SU-DHL-6 (cell line): ENCODE data around the gene CENPS.

ENCODE experiments used
- EZH2phosphoT487 ChIP-seq: fragments of 200-600 bp; sonication (generic), shearing (Covaris generic); conservative IDR thresholded peaks from 2 replicates; pipeline ENCODE4 v1.6.1; 2018; ENCODE audit warnings: mild to moderate bottlenecking, antibody characterized with exemption, low read length, moderate library complexity, mixed read lengths
- TF ChIP-seq, protein P1 (sequence below): fragments of 200-600 bp; sonication (generic); IDR thresholded peaks from one replicate; pipeline ENCODE4 v1.5.1; 2017; ENCODE audit warnings: antibody characterized with exemption, mild to moderate bottlenecking, low read length, moderate library complexity; ENCODE audit not compliant: insufficient read depth, poor library complexity, severe bottlenecking

- TF ChIP-seq, protein P1, sequence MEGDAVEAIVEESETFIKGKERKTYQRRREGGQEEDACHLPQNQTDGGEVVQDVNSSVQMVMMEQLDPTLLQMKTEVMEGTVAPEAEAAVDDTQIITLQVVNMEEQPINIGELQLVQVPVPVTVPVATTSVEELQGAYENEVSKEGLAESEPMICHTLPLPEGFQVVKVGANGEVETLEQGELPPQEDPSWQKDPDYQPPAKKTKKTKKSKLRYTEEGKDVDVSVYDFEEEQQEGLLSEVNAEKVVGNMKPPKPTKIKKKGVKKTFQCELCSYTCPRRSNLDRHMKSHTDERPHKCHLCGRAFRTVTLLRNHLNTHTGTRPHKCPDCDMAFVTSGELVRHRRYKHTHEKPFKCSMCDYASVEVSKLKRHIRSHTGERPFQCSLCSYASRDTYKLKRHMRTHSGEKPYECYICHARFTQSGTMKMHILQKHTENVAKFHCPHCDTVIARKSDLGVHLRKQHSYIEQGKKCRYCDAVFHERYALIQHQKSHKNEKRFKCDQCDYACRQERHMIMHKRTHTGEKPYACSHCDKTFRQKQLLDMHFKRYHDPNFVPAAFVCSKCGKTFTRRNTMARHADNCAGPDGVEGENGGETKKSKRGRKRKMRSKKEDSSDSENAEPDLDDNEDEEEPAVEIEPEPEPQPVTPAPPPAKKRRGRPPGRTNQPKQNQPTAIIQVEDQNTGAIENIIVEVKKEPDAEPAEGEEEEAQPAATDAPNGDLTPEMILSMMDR: no peak
- TF ChIP-seq EZH2phosphoT487: no peak
These were observed 6.2 kb upstream of the CENPS start for GRCh38 chr1:10424034-10424433.
